Astrocyte (in vitro differentiated cells and primary cell): Measurements from ENCODE around the gene ITGA8. TPM values are rescaled to one million over a fixed set of nuclear protein-coding genes. Genes with fewer than 3 reads are reported as not detected.

Experiments
- DNase-seq: peaks from one replicate; pipeline ENCODE4 v3.0.0-alpha.2; 2010; ENCODE audit warnings: low read depth
- FAIRE-seq: peaks from 2 replicates; lab custom pipeline; 2011; peaks lifted over from hg19 to GRCh38; lab: Jason Lieb, UNC
- H2AFZ ChIP-seq: 2 replicates; pipeline ENCODE4 v1.6.0; 2012; ENCODE audit warnings: low read depth, low read length, inconsistent platforms
- H3K27ac ChIP-seq: 2 replicates; pipeline ENCODE4 v1.5.1; 2011; ENCODE audit warnings: low read depth, low read length, inconsistent platforms
- H3K27me3 ChIP-seq: 2 replicates; pipeline ENCODE4 v1.6.0; 2011; ENCODE audit warnings: low read length, inconsistent platforms; ENCODE audit not compliant: insufficient read depth
- H3K36me3 ChIP-seq: 2 replicates; pipeline ENCODE4 v1.5.1; 2011; ENCODE audit warnings: low read length, inconsistent platforms; ENCODE audit not compliant: insufficient read depth
- H3K4me1 ChIP-seq: 2 replicates; pipeline ENCODE4 v1.5.1; 2011; ENCODE audit warnings: low read length, inconsistent platforms; ENCODE audit not compliant: insufficient read depth
- H3K4me2 ChIP-seq: 2 replicates; pipeline ENCODE4 v1.6.0; 2012; ENCODE audit warnings: low read length, inconsistent platforms
- H3K4me3 ChIP-seq: 2 replicates; pipeline ENCODE4 v1.5.1; 2011; ENCODE audit warnings: low read depth, mild to moderate bottlenecking, low read length, inconsistent platforms; ENCODE audit not compliant: insufficient read depth
- H3K79me2 ChIP-seq: 2 replicates; pipeline ENCODE4 v1.6.0; 2012; ENCODE audit warnings: mild to moderate bottlenecking, low read length, inconsistent platforms; ENCODE audit not compliant: insufficient read depth
- H3K9ac ChIP-seq: 2 replicates; pipeline ENCODE4 v1.6.0; 2012; ENCODE audit warnings: mild to moderate bottlenecking, low read length, inconsistent platforms
- H3K9me3 ChIP-seq: 2 replicates; pipeline ENCODE4 v1.5.1; 2012; ENCODE audit warnings: low read depth, mild to moderate bottlenecking, low read length, inconsistent platforms; ENCODE audit not compliant: insufficient read depth
- H4K20me1 ChIP-seq: 2 replicates; pipeline ENCODE4 v1.6.0; 2012; ENCODE audit warnings: low read length, inconsistent platforms; ENCODE audit not compliant: insufficient read depth
- H3K27ac Mint-ChIP-seq: one replicate; pipeline ENCODE4 v1.8.0; 2021; ENCODE audit warnings: mild to moderate bottlenecking, mixed read lengths; ENCODE audit not compliant: unreplicated experiment
- H3K27me3 Mint-ChIP-seq: one replicate; pipeline ENCODE4 v1.8.0; 2021; ENCODE audit warnings: low read depth, mixed read lengths; ENCODE audit not compliant: unreplicated experiment
- H3K36me3 Mint-ChIP-seq: one replicate; pipeline ENCODE4 v1.8.0; 2021; ENCODE audit warnings: low read depth, mixed read lengths; ENCODE audit not compliant: unreplicated experiment
- H3K4me1 Mint-ChIP-seq: one replicate; pipeline ENCODE4 v1.8.0; 2021; ENCODE audit warnings: low read depth, mixed read lengths; ENCODE audit not compliant: unreplicated experiment
- H3K4me3 Mint-ChIP-seq: one replicate; pipeline ENCODE4 v1.8.0; 2021; ENCODE audit warnings: mild to moderate bottlenecking, moderate library complexity, mixed read lengths; ENCODE audit not compliant: unreplicated experiment
- H3K9me3 Mint-ChIP-seq: one replicate; pipeline ENCODE4 v1.8.0; 2021; ENCODE audit warnings: mild to moderate bottlenecking, mixed read lengths; ENCODE audit not compliant: unreplicated experiment
- CTCF ChIP-seq: IDR thresholded peaks from 2 replicates; pipeline ENCODE4 v1.5.1; 2011; ENCODE audit warnings: low read depth, mild to moderate bottlenecking, inconsistent platforms, low read length, moderate library complexity; ENCODE audit not compliant: insufficient read depth
- EZH2 ChIP-seq: IDR thresholded peaks from 2 replicates; pipeline ENCODE4 v1.6.1; 2012; ENCODE audit warnings: mild to moderate bottlenecking, low read length, inconsistent platforms; ENCODE audit not compliant: insufficient read depth
- total RNA-seq: library from RNA; stranded (reverse); gene quantifications from 2 replicates; pipeline ENCODE4 v1.2.1, GENCODE V29; 2021

ITGA8 gene
- total RNA-seq, 1 donor from 2014 or later = not detected

GRCh38 chr10:15494850-15495506, 224.7 kb downstream of the ITGA8 start:
- FAIRE-seq = no peak
- Mint-ChIP-seq H3K27me3 (no peaks in the 10 kb centered on the region), H3K9me3 (peaks cover 8% of the 10 kb centered on the region), H3K27ac (no peak overlapping the region), H3K36me3 (peaks cover 2% of the 10 kb centered on the region), H3K4me1 (peaks cover 4% of the 10 kb centered on the region), H3K4me3 (no peak overlapping the region)
- Histone ChIP-seq H3K4me1 (no peaks in the 10 kb centered on the region), H3K4me2 (no peak overlapping the region), H3K27me3 (no peaks in the 10 kb centered on the region), H3K9ac (no peak overlapping the region), H4K20me1 (no peaks in the 10 kb centered on the region), H3K4me3 (no peak overlapping the region), H3K27ac (no peak overlapping the region), H3K36me3 (no peaks in the 10 kb centered on the region), H3K79me2 (no peaks in the 10 kb centered on the region), H3K9me3 (no peaks in the 10 kb centered on the region), H2AFZ (no peak overlapping the region)
- no peak for DNase-seq
- TF ChIP-seq EZH2 (no peak), CTCF (no peak)

DNA sequence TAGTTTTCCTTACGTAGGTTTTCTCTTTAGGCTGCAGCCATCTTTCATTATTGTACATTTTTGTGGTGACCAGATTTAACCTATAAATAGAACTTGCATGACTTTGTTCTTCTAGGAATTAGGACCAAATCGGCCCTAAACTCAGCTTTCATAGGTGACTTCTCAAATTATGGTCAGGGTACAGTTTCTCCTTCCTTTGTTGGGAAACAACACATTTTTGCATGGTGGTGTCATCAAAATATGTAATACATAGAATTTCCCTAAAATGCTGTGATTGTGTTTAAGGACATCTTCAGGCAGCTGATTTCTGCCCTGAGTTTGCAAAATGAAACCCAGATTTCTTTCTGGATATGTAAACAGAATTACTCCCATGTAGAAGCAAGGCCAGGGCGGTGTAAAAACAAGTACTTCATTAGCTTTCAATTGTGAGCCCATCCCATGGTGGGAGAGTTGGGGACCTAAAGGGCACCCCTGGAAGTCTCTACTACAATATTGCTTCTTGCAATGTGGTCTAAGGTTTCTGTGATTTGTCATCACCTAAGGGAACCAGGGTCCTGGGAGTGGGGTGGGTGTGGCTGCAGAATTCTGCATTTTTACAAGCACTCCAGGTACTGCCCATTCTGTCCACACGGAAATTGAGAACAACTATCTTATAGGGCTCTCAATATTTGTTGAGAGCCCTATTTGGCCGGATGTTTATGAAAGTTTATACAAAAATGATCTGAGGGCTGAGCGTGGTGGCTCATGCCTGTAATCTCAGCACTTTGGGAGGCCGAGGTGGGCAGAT, 227.7 kb downstream of the ITGA8 start:
- no peaks in the 10 kb centered on the region for H3K27me3 ChIP-seq
- DNase-seq (no peak), FAIRE-seq (no peak)
- no peak overlapping the region for H3K27ac ChIP-seq
- H2AFZ ChIP-seq = no peak overlapping the region
- Mint-ChIP-seq H3K36me3 (no peaks in the 10 kb centered on the region), H3K27me3 (peaks cover 3% of the 10 kb centered on the region), H3K27ac (no peak overlapping the region), H3K9me3 (no peaks in the 10 kb centered on the region), H3K4me1 (peaks cover 4% of the 10 kb centered on the region), H3K4me3 (no peak overlapping the region)
- TF ChIP-seq EZH2 (no peak), CTCF (no peak)
- H3K9ac ChIP-seq = no peak overlapping the region
- H3K36me3 ChIP-seq = no peaks in the 10 kb centered on the region
- no peaks in the 10 kb centered on the region for H3K79me2 ChIP-seq
- no peaks in the 10 kb centered on the region for H4K20me1 ChIP-seq
- H3K4me2 ChIP-seq = no peak overlapping the region
- H3K4me3 ChIP-seq = no peak overlapping the region
- no peaks in the 10 kb centered on the region for H3K9me3 ChIP-seq
- H3K4me1 ChIP-seq = no peaks in the 10 kb centered on the region

- H3K27me3 ChIP-seq = no peaks in the 10 kb centered on the region
- no peaks in the 10 kb centered on the region for H3K79me2 ChIP-seq
- Mint-ChIP-seq H3K4me3 (no peak overlapping the region), H3K36me3 (no peaks in the 10 kb centered on the region), H3K4me1 (peaks cover 6% of the 10 kb centered on the region), H3K9me3 (no peaks in the 10 kb centered on the region), H3K27ac (no peak overlapping the region), H3K27me3 (peaks cover 8% of the 10 kb centered on the region)
- DNase-seq (no peak), FAIRE-seq (no peak)
- no peak overlapping the region for H3K4me2 ChIP-seq
- H4K20me1 ChIP-seq = no peaks in the 10 kb centered on the region
- H3K27ac ChIP-seq = no peak overlapping the region
- no peak overlapping the region for H2AFZ ChIP-seq
- no peaks in the 10 kb centered on the region for H3K36me3 ChIP-seq
- H3K4me3 ChIP-seq = no peak overlapping the region
- H3K9me3 ChIP-seq = no peaks in the 10 kb centered on the region
- H3K4me1 ChIP-seq = no peaks in the 10 kb centered on the region
- H3K9ac ChIP-seq = no peak overlapping the region
- no peak for TF ChIP-seq EZH2
- no peak for TF ChIP-seq CTCF
Measured at GRCh38 chr10:15489431-15489830, 230.3 kb downstream of the ITGA8 start.
